Muscle layer of duodenum (tissue), 2 donors: ENCODE data around the gene ATP13A2.
"Not testable (repeated sequence)": the region's sequence is repeated elsewhere in the genome, so short reads cannot be mapped to it uniquely, and the experiment has no call there.

Experiments used
- H3K27ac ChIP-seq: one replicate; pipeline ENCODE4 v1.7.0; 2013; ENCODE audit warnings: mild to moderate bottlenecking, low read length
- H3K27me3 ChIP-seq: one replicate; pipeline ENCODE4 v1.7.0; 2013; ENCODE audit warnings: low read depth, mild to moderate bottlenecking, control low read depth, low read length
- H3K36me3 ChIP-seq, 2 donors: one replicate each; pipeline ENCODE4 v1.7.0; 2013; ENCODE audit warnings: low read length in 2 of 2, control low read depth in 1 of 2, mild to moderate bottlenecking in 1 of 2; ENCODE audit not compliant: insufficient read depth in 2 of 2, control insufficient read depth in 1 of 2
- H3K4me1 ChIP-seq, 2 donors: one replicate each; pipeline ENCODE4 v1.7.0; 2013; ENCODE audit warnings: low read length in 2 of 2, mild to moderate bottlenecking in 2 of 2, control low read depth in 1 of 2, moderate library complexity in 1 of 2; ENCODE audit not compliant: insufficient read depth in 2 of 2, control insufficient read depth in 1 of 2
- H3K4me3 ChIP-seq, 2 donors: one replicate each; pipeline ENCODE4 v1.7.0; 2013; ENCODE audit warnings: low read length in 2 of 2, low read depth in 1 of 2, mild to moderate bottlenecking in 1 of 2
- H3K9me3 ChIP-seq, 2 donors: one replicate each; pipeline ENCODE4 v1.7.0; 2013; ENCODE audit warnings: low read length in 2 of 2, control low read depth in 1 of 2, mild to moderate bottlenecking in 1 of 2; ENCODE audit not compliant: control insufficient read depth in 1 of 2
- donor health status: healthy.

ATP13A2 gene

DNA sequence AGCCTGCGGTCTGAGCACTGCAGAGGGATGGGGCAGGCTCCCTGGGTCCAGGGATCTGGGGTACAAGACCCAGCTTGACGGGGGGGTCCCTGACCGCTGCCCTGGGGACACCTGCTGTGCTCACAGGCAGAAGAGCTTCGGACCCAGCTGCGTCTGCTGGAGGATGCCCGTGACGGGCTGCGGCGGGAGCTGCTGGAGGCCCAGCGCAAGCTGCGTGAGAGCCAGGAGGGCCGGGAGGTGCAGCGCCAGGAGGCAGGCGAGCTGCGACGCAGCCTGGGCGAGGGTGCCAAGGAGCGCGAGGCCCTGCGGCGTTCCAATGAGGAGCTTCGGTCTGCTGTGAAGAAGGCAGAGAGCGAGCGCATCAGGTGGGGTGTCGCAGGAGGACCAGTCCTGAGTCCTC lies 56.5 kb downstream of the ATP13A2 start:
- H3K4me1 ChIP-seq, result peaks cover 0 to under 1% of the 10 kb centered on the region in 2 donors
- peaks cover 0 to 33% of the 10 kb centered on the region in 2 donors for H3K36me3 ChIP-seq
- H3K4me3 ChIP-seq, result no peak overlapping the region
- no peaks in the 10 kb centered on the region for H3K9me3 ChIP-seq
- no peak overlapping the region for H3K27ac ChIP-seq
- no peaks in the 10 kb centered on the region for H3K27me3 ChIP-seq

- no peak overlapping the region for H3K4me3 ChIP-seq
- no peak overlapping the region for H3K27ac ChIP-seq
- H3K9me3 ChIP-seq, result no peaks in the 10 kb centered on the region
- H3K4me1 ChIP-seq, result no peaks in the 10 kb centered on the region
- peaks cover 0 to 33% of the 10 kb centered on the region in 2 donors for H3K36me3 ChIP-seq
- H3K27me3 ChIP-seq, result no peaks in the 10 kb centered on the region
These were observed 57.1 kb downstream of the ATP13A2 start for GRCh38 chr1:16954579-16954978.

DNA sequence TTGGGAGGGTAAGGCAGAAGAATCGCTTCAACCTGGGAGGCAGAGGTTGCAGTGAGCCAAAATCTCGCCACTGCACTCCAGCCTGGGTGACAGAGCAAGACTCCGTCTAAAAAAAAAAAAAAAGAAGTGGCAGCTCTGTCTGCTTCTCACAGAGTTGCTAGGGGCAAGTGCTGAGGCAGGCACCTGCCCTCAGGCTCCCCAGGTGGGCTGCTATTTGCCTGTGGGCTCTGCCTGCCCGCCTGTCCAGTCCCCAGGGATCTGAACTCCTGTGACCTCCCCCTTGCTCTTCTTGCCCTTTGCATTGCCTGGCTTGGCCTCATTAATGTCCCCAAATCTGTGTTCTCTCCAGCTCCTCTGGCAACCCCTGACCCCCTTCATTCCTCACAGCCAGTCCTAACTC lies 59.4 kb downstream of the ATP13A2 start:
- not testable (repeated sequence) for H3K27me3 ChIP-seq, H3K4me1 ChIP-seq, H3K27ac ChIP-seq, H3K9me3 ChIP-seq, H3K4me3 ChIP-seq
- peaks cover 0 to 33% of the 10 kb centered on the region in 2 donors for H3K36me3 ChIP-seq

DNA sequence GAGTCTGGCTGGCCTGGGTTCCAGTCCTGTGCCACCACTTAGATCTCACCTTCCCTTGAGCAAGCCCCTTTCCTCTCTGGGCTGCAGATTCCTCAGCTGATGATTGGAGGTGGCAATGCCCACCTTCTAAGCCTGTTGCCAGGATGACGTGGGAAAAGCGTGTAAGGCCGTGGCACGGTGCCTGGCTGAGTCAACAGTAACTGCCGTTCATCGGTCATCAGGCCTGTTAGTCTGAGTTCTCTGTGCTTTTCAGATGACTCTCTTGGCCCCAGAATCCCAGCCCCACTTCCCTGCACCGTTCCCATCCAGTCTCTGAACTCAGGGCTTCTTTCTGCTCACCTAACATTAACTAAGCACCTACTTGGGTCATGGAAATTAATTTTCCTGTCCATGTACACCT lies 62.7 kb downstream of the ATP13A2 start:
- H3K27ac ChIP-seq, H3K4me3 ChIP-seq, H3K27me3 ChIP-seq, H3K4me1 ChIP-seq, H3K9me3 ChIP-seq: not testable (repeated sequence)
- H3K36me3 ChIP-seq, result peaks cover 0 to 25% of the 10 kb centered on the region in 2 donors

- H3K9me3 ChIP-seq, H3K27ac ChIP-seq, H3K4me1 ChIP-seq, H3K4me3 ChIP-seq, H3K27me3 ChIP-seq: not testable (repeated sequence)
- peaks cover 0 to 28% of the 10 kb centered on the region in 2 donors for H3K36me3 ChIP-seq
These were observed 63.3 kb downstream of the ATP13A2 start for GRCh38 chr1:16948282-16948891.

- no peak overlapping the region for H3K27ac ChIP-seq
- no peaks in the 10 kb centered on the region for H3K9me3 ChIP-seq
- no peaks in the 10 kb centered on the region for H3K27me3 ChIP-seq
- H3K36me3 ChIP-seq, result peaks cover 0 to 38% of the 10 kb centered on the region in 2 donors
- no peaks in the 10 kb centered on the region for H3K4me1 ChIP-seq
- H3K4me3 ChIP-seq, result no peak overlapping the region
These were observed 65.1 kb downstream of the ATP13A2 start for GRCh38 chr1:16946646-16947045.

- not testable (repeated sequence) for H3K4me3 ChIP-seq
- peaks cover 0 to 42% of the 10 kb centered on the region in 2 donors for H3K36me3 ChIP-seq
These were observed 65.5 kb downstream of the ATP13A2 start for GRCh38 chr1:16946185-16946584.

DNA sequence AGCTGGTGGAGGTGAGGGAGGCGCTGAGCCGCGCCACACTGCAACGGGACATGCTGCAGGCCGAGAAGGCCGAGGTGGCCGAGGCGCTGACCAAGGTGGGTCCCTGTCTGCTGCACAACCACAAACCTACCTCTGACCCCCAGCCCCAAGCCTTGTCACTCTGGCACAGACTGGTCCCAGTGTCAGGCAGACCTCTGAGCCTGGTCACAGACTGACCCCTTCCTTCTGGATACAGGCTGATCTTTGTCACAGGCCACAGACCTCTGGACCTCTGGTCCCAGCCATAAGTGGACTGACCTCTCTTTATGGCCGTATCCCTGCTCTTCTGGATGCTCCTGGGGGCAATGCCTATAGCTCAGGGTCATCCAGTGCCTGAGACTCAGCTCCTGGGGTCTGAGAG lies 66.2 kb downstream of the ATP13A2 start:
- H3K36me3 ChIP-seq, result peaks cover 0 to 46% of the 10 kb centered on the region in 2 donors

More at GRCh38 chr1:16946185-16946584, 65.5 kb downstream of the ATP13A2 start:
- H3K4me1 ChIP-seq, H3K9me3 ChIP-seq, H3K27ac ChIP-seq, H3K27me3 ChIP-seq: not testable (repeated sequence)

GRCh38 chr1:16944038-16944437 lies 67.7 kb downstream of the ATP13A2 start:
- H3K27ac ChIP-seq, result no peak overlapping the region
- no peak overlapping the region for H3K4me3 ChIP-seq
- H3K27me3 ChIP-seq, result no peaks in the 10 kb centered on the region
- H3K36me3 ChIP-seq, result peaks cover 0 to 55% of the 10 kb centered on the region in 2 donors
- no peaks in the 10 kb centered on the region for H3K4me1 ChIP-seq
- no peaks in the 10 kb centered on the region for H3K9me3 ChIP-seq

More for the DNA sequence above, 66.2 kb downstream of the ATP13A2 start:
- H3K27me3 ChIP-seq, H3K9me3 ChIP-seq, H3K27ac ChIP-seq, H3K4me3 ChIP-seq, H3K4me1 ChIP-seq: not testable (repeated sequence)

DNA sequence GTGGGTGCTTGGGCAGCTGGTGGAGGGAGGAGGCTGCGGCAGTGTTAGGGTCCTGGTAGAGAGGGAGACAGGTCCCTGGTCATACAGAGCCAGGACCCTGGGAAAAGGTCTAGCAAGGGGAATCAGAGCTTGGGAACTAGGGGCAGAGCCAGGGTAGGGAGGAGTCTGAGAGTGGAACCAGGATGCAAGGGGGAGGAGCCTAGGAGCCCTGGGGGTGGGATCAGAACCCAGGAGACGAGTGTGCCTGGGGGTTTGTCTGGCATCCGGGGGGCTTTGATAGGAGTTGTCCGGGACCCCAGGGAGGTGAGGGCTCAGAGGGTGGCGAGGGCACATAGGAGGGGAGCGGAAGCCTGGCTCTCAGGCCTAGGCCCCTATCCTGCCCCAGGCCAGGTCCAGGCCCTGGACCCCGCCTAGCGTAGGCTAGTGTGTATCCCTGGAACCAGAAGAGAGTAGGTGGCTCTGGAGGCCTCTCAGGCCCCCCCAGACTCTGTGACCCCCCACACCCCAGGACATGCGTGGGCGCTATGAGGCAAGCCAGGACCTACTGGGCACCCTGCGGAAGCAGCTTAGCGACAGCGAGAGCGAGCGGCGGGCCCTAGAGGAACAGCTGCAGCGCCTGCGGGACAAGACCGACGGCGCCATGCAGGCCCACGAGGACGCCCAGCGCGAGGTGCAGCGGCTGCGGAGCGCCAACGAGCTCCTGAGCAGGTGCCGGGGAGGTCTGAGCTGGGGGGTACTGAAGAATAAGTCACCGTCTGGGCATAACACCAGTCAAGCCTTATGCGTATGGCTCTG lies 72.1 kb downstream of the ATP13A2 start:
- H3K36me3 ChIP-seq, result peaks cover 0 to 65% of the 10 kb centered on the region in 2 donors
- not testable (repeated sequence) for H3K4me3 ChIP-seq, H3K9me3 ChIP-seq, H3K27ac ChIP-seq, H3K27me3 ChIP-seq, H3K4me1 ChIP-seq

- no peaks in the 10 kb centered on the region for H3K9me3 ChIP-seq
- H3K36me3 ChIP-seq, result peaks cover 0 to 59% of the 10 kb centered on the region in 2 donors
- no peaks in the 10 kb centered on the region for H3K4me1 ChIP-seq
- H3K4me3 ChIP-seq, result no peak overlapping the region
- H3K27ac ChIP-seq, result no peak overlapping the region
- no peaks in the 10 kb centered on the region for H3K27me3 ChIP-seq
These were observed 73.1 kb downstream of the ATP13A2 start for GRCh38 chr1:16938351-16939321.
